Measurements from ENCODE around the gene LHFPL6.

GRCh38 chr13:39623466-39623865, 20.5 kb upstream of the LHFPL6 start:
- no peak for TF ChIP-seq CTCF (IDR thresholded peaks at IDR 0.05)
- no peak for TF ChIP-seq POLR2A (IDR thresholded peaks at IDR 0.05)
- TF ChIP-seq POLR2AphosphoS5 (IDR thresholded peaks at IDR 0.05): no peak

All from upper lobe of left lung (tissue), 4 donors.